Measurements from ENCODE around the gene FBXW9.
"Not testable (repeated sequence)": the region's sequence is repeated elsewhere in the genome, so short reads cannot be mapped to it uniquely, and the experiment has no call there.

FBXW9 gene

DNA sequence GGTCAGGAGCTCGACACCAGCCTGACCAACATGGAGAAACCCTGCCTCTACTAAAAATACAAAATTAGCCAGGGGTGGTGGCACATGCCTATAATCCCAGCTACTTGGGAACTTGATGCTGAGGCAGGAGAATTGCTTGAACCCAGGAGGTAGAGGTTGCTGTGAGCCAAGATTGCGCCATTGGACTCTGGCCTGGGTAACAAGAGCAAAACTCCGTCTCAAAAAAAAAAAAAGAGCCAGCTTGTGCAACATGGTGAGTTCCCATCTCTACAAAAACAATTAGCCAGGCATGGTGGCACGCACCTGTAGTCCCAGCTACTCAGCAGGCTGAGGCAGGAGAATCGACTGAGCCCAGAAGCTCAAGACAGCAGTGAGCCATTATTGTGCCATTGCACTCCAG, 18.4 kb downstream of the FBXW9 start:
- DNase-seq, result not testable (repeated sequence)

- DNase-seq, result no peak
Observed at GRCh38 chr19:12676928-12677327, 19.5 kb downstream of the FBXW9 start.

GRCh38 chr19:12676384-12676792, 20.0 kb downstream of the FBXW9 start:
- peak; percentile 98 for DNase-seq

GRCh38 chr19:12675940-12676339, 20.5 kb downstream of the FBXW9 start:
- DNase-seq, result no peak

GRCh38 chr19:12675399-12675798, 21.0 kb downstream of the FBXW9 start:
- no peak for DNase-seq

GRCh38 chr19:12672744-12673143, 23.7 kb downstream of the FBXW9 start:
- DNase-seq, result no peak

GRCh38 chr19:12670159-12670928, 26.1 kb downstream of the FBXW9 start:
- DNase-seq, result no peak

GRCh38 chr19:12669270-12670158, 26.9 kb downstream of the FBXW9 start:
- DNase-seq, result peak; percentile 85

- peak; percentile 79 for DNase-seq
Observed at GRCh38 chr19:12668932-12669269, 27.5 kb downstream of the FBXW9 start.

DNA sequence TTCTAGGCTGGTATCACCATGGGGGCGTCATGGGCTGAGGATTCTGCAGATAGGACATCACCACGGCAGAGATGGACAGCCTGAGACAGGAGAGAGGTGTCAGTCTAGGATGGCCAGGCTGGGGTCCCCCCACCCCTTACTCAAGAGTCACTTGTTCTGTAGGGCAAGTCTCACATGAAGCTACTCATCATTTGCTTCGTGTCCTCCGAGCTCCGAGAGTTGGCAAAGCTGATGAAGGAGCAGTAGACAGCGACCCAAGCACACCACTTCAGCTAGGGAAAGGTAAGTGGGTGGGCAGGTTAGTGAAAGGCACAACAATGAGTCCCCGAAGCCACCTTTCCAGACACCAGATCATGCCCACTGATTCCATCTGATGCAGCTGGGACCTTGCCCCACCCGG, 28.1 kb downstream of the FBXW9 start:
- no peak for DNase-seq

GRCh38 chr19:12667731-12668302, 28.6 kb downstream of the FBXW9 start:
- no peak for DNase-seq

DNA sequence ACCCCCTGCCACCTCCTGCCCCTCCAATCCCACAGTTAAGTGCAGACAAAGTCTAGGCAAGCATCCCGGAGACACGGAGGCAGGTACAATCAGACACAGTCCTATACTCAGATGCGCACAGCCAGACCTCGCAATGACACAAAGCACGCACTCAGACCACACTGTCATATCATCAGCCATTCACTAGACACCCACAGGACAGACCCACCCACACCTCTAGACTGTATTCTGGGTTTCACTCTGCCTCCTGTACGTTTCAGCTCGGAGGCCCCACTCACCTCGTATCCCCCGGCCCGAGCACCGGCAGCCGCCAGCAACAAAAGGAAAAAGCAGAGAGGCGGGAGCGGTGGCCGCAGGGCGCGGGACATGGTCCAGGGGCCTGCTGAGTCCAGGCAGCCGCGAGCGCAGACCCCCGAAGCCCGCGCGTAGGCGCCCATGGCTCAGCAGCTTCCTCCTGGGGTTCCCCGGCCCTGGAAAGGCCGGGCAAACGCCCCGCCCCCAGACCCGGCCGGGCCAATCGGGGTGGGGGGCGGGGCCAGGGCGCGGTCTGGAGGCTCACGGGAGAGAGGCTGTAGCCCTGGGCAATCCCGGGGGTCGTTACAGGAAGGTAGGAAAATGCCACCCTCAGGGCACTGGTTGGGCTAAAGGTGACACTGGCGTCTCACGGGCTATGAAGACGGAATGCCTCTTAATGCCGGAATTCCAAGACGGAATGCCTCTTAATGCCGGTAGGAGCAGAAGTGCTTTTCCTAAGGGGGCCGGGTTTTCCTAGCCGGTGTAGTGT, 30.0 kb downstream of the FBXW9 start, which contains the start of the genes MAN2B1 and WDR83:
MAN2B1 (minus strand) TSS at position 478 of the 784 bp plus-strand sequence; CDS start at position 437, 41 bp downstream.
WDR83 (plus strand) TSS at position 543 of the 784 bp plus-strand sequence. CDS start 2,984 bp downstream, outside the sequence.
- peak; percentile 88 for DNase-seq

DNA sequence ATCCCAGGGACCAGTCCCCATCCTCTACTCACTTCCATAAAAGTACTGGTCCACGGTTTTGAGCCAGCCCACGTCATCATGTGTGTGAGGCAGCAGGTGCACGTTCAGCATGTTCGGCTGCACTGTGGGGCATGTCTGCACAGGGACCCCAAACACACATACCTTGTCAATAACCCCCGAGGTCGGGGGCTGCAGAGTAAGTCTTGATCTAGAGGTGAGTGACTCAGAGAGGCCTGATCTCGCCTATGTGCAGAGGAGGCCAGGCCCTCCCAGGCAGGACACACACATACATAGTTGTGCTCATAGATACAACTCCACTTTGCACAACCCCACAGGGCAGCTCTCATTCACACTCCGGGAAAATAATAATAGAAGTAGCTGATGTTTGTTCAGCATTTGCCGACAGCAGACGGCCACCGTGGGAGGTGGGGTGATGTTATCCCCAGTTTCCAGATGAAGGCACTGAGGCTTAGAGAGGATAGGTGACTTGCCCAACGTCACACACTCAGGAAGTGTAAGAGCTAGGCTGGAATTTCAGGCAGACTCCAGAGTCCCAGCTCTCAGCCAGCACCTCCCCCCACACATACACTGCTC, 30.7 kb downstream of the FBXW9 start:
- DNase-seq, result peak; percentile 54

DNA sequence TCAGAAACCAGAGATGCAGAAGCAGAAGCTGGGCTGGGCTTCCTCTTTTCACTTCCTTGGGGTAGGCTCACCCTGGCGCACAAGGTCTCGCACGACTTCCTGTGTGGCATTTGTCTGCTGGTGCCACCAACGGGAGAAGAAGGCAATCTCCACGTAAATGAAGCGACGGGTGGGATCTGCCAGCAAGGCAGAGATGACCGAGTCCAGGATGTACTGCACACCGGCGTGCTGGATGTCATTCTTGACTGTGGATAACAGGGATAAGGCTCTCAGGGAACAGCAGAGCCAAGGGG, 31.2 kb downstream of the FBXW9 start:
- DNase-seq, result peak; percentile 68

DNA sequence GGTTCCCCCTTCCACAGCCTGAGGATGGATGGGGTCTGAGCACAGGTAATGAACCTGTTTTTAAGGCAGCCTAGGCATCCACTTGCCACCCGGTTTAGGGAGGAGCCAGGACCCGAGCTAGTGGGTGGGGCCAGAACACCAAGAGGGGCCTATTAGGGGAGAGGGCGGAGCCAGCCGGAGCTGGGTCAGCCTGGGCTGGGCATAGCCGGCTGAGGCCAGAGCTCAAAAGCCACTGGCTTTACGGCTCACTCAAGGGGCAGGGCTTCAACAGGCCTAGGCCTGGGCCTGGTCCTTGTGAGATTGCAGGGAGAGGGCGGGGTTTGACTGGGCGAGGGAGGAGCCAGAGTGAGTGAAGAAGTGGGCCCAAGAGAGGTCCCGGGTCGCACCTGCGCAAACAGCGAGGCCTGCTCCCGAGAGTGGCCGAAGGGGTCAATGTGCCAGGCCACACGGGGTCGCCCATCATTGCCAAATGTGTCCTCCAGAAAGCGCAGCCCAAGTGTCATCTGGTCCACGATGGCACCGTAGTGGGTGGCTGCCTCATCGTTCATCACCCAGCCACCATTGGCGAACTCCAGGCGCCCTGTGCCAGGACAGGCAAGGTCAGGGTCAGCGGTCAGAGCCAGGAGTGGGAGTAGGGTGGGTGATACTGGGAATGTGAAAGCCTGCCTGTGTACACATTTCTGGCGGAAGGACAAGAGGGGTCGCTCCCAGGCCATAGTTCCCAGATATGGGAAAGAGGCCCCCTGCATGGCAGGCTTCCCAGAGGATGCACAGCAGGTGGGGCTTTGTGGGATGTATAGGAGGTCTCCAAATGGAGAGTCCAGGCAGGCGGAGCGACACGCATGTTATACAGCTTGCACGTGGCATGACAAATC, 31.8 kb downstream of the FBXW9 start:
- no peak for DNase-seq

GRCh38 chr19:12660980-12661379, 35.5 kb downstream of the FBXW9 start:
- no peak for DNase-seq

DNA sequence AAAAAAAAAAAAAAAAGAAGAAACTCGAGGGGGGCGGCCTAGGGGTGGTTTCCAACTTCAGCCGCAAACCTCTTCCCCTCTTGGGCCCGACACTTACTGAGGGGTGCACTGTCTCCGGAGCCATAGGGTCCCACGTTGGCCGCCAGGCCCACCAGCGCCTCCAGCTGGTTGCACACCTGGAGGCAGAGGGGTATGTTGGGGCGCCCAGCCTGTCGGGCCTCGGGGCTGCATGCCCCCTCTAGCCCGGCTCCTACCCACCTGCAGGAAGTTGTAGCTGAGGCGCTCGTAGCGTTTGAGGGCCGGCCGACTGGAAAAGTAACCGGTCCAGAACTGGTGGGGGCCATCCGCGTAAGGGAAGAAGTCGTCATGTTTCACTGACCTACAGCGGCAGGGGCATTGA, 38.5 kb downstream of the FBXW9 start:
- DNase-seq, result no peak

GRCh38 chr19:12656899-12657571, 39.4 kb downstream of the FBXW9 start:
- peak; percentile 73 for DNase-seq

- no peak for DNase-seq
Observed at GRCh38 chr19:12655546-12655945, 40.9 kb downstream of the FBXW9 start.

DNA sequence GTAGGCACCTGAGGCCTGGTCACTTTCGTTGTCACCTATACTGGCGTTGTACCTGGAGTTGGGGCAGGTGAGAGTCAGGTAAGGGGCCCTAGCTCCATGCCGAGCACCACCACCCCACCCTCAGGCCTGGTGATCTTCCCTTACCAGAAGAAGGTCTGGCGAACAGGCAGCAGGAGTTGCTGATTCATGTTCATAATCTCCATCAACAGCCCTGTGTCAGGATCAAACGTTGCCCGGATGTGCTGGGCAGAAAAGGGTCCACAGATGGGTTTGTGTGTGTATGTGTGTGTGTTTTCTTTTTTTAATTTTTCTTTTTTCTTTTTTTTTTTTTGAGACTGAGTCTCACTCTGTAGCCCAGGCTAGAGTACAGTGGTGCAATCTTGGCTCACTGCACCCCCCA, 44.2 kb downstream of the FBXW9 start:
- DNase-seq, result no peak

DNA sequence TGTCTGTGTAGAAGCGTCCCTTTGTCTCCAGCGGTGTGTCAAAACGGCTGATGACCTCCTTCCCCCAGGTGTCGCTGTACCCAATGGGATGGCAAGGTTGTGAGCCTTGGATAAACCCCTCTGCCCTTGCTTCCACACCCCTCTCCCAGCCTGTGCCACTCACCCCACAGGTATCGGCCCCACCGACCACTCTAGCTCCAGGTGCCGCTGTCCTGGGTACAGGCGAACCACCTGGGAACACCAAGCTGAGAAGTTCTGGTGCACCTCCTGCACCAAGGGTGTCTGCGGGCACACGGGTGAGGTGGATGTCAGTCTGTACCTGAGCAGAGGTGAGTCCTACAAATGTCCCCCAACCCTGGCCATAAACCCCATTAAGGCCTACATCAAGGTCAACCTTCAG, 46.5 kb downstream of the FBXW9 start:
- DNase-seq, result no peak

Data from stimulated activated CD8-positive, alpha-beta memory T cell treated with anti-CD3 and anti-CD28 coated beads, Interleukin-4, amount 100 ng/mL, for 48 hours (primary cell).